ENCODE results near the gene ERMAP. TPM values are rescaled to one million over a fixed set of nuclear protein-coding genes. Genes with fewer than 3 reads are reported as not detected.

ERMAP gene, protein sequence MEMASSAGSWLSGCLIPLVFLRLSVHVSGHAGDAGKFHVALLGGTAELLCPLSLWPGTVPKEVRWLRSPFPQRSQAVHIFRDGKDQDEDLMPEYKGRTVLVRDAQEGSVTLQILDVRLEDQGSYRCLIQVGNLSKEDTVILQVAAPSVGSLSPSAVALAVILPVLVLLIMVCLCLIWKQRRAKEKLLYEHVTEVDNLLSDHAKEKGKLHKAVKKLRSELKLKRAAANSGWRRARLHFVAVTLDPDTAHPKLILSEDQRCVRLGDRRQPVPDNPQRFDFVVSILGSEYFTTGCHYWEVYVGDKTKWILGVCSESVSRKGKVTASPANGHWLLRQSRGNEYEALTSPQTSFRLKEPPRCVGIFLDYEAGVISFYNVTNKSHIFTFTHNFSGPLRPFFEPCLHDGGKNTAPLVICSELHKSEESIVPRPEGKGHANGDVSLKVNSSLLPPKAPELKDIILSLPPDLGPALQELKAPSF
- 3.3 and 5.9 TPM in 2 replicates for total RNA-seq (2014; rRNA removed; shearing (Covaris generic))
- polyA plus RNA-seq (2015; cell fraction: cytosol; rRNA removed) = 6.0 and 7.8 TPM in 2 replicates
- polyA plus RNA-seq (2015; cell fraction: nucleus; rRNA removed) = 12.4 and 13.5 TPM in 2 replicates

DNA sequence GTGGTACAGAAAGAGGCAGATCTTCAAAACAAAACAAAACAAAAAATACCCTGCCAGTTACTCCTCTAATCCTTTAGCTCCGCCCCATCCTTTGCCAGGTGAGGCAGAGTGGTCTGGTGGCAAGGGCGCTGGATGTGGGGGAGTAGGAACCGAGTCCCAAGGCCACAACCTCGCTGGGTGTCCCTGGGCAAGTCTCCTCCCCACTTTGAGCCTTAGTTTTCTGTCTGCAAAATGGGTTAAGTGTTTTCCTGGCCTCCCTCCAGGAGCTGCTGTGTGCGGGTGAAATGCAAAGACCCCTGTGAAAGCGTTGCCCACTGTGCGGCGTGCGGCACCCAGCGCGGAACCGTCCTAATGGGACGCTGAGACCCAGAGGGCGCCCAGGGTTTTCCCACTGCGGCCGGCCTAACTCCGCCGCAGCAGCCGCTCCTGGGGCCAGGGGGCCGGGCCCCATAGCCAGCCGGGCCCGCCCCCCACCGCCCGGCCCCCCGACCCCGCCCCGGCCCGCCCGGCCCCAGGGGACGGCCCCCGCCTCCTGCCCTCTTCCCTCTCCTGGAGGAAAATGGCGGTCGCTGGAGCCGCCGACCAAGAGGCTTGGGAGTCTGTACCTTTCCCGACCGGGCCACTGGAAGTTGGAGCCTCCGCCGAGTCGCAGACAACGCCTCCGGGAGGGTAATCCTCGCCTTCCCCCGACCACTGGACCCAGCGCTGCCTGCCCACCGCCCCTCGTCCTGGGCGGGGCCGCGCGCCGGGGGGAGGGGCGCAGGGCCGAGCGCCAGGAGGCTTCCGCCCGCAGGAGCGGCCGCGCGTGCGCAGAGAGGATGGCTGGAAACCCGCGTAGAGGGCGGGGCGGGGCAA lies at the start of gene ERMAP, which contains the start of gene SVBP:
Gene ERMAP, plus strand, starts transcription at position 538 of the 855 bp plus-strand sequence. CDS start 13,327 bp downstream, outside the sequence.
Gene SVBP, minus strand, starts transcription at position 813 of the 855 bp plus-strand sequence. CDS start 853 bp downstream, outside the sequence.
- peak; percentile 80 for DNase-seq (ENCODE audit: low read depth)

DNA sequence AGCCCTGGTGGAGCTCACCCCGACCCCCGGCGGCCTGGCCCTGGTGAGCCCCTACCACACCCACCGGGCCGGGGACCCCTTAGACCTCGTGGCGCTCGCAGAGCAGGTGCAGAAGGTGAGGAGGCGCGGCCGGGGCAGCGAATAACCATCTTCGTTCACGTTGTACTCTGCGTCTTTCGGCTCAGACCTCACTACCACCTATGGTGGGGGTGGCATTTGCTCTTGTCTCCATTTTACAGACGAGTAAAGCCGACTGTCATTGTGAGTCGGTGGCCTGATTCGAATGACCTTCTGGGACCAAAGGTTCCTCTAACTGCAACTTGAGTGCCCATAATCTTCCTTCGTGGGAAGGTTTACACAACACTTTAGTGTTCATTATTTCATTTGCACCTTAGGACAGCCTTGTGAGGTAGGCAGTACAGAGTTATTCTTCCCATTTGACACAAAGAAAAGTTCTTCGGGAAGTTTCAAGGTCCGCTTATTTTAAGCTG lies 49.4 kb upstream of the ERMAP start:
- no peak for DNase-seq (ENCODE audit: low read depth)

DNA sequence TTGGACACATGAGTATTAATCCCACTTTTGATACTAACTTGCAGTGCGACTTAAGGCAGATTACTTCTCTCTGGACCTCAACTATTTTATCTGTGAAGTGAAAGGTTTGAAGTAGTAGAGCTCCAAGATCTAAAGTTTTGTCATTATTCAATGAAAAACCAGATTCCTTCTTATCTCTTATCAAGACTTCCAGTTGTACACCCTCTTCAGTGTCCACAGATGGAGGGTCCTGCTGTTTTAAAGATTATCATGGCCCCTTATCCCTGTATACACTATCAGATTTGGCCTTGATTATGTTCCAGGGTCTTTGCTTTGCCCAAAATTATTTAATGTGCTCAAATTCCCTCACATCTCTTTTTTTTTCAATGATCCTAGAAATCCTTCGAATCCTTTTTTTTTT lies 48.8 kb upstream of the ERMAP start:
- DNase-seq (ENCODE audit: low read depth) = no peak

DNA sequence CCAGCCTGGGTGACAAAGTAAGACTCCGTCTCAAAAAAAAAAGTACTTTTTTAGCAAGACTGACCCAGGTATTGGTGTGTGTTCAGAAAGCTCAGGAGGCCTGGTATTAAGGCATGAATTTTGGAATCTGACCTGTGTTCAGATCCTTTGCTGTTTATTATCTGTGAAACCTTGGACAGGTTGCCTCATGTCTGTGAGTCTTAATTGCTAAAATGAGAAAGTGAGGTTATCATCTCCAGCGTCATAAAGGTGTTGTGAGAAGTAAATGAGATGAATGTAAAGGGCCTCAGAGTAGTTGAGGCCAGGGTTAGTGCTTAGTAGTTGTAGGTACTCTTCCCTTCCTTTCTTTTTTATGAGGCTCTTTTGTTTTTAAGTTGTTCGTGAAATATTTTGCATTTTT lies 47.1 kb upstream of the ERMAP start:
- DNase-seq (ENCODE audit: low read depth) = no peak

DNA sequence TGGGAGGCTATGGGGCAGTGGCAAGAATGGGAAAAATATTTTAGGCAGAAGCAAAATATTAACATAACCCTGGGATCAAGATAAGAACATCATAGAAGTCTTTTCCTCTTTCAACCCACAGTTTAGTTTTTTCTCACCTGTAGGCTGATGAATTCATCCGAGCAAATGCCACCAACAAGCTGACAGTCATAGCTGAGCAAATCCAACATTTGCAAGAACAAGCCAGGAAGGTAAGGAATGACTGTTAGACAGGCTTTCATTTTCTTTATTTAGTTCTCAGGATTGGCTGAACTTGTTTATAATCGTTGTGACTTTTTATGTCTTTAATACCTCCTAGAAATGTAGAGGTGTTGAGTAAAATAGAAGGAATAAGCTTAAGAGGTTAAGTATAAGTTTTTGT lies 43.5 kb upstream of the ERMAP start:
- DNase-seq (ENCODE audit: low read depth) = no peak

DNA sequence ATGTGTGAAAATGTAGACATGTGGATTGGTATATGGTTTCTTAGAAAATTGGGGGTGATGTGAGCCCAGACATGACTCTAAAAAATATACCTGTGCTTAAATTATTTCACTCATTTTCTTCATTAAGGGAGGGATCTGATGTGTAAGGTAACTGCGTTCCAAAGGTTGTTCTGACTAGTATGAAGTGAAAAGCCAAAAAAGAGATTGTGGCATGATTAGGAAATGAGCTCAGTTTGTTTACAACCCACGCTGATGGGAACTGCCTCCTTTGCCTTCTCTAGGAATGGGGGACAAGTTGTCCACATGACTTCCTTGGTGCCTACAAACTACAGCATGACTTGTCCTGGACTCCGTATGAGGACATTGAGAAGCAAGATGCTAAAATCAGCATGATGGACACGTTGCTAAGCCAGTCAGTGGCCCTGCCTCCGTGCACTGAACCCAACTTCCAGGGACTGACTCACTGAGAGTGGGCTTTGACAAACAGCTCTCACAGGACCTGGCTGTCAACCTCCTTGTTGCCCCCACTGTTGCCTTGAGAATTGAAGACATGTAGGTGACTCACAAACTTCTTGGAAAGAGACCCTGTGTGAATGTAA lies 41.9 kb upstream of the ERMAP start:
- DNase-seq (ENCODE audit: low read depth) = no peak

DNA sequence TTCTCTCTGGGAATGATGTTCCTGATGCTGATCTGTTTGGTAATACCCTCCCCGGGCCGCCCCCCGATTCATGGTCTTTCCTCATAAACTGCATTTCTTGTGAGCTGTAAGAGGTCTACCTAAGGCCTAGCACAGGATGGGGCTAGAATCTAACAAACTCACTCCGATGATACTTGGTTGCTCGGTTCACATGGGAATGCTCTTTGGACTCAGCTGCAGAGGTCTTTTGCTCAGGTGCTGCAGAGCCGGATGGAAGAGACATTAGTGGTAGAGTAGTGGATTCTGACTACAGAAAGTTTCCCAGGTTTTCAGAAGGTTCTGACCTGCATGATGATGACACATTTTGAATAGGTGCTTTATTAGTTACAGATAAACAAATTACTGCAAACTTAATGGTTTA lies 40.4 kb upstream of the ERMAP start:
- no peak for DNase-seq (ENCODE audit: low read depth)

DNA sequence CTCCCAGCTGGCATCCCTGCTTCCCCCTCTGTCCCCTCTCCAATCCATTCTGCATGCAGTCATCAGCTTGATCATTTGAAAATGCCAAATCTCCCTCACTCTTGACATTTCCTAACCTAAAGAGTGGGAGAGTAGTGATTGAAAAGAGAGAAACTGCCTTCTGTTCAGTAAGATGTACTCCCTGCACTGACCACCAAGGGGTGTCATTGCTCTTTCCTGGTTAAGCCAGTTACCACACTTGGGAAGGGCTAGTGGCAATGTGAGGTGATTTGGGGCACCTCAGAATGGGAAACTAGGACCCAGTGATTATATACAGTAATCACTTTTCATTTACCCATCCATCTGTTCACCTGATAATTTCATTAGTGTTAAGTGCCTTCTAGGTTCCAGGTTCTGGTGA lies 39.1 kb upstream of the ERMAP start:
- no peak for DNase-seq (ENCODE audit: low read depth)

DNA sequence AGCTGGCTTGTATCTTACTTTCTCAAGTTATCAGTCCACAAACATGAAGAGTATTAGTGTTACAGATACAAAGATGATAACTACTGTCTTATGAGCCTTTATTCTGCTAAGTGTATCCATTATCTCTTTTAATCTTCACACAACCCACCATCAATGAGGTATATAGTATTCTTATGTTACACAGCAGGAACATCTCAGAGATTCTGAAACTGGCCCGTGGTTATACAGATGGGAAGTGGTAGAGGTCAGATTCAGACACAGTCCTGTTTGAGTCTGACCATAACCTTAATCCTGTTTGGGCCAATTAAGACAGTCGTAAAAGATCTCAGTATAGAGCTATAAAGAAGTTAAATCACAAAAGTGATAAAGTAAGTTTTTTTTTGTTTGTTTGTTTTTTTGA lies 37.2 kb upstream of the ERMAP start:
- no peak for DNase-seq (ENCODE audit: low read depth)

DNA sequence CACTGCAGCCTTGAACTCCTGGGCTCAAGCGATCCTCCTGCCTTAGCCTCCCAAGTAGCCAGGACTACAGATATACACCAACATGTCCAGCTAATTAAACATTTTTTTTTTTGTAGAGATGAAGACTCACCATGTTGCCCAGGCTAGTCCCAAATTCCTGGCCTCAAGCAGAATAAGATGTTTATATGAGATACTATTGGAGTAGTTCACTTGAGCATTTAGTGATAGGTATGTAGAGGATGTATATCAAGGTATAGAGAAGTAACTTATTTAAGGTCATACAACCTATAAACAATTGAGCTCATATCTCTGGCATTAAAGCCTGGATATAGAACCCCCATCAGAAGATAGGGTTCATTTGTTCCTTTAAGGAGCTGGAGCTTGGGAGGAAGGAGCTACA lies 36.7 kb upstream of the ERMAP start:
- DNase-seq (ENCODE audit: low read depth) = no peak

DNA sequence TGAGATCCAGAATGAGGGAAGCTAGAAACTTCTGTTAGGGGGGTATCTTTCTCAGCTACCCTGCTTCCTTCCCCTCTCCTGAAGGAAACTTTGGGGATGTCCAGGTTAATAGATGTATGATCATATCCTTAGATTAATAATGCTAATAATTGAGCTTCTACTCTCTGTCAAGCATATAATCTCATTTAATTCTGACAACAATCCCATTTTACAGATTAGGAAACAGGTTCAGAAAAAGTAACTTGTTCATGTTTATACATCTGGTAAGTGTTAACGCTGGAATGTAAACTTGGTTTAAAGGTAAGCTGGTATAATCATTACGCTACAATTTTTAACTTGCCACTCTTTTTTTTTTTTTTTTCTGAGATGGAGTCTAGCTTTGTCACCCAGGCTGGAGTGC lies 33.8 kb upstream of the ERMAP start:
- no peak for DNase-seq (ENCODE audit: low read depth)

DNA sequence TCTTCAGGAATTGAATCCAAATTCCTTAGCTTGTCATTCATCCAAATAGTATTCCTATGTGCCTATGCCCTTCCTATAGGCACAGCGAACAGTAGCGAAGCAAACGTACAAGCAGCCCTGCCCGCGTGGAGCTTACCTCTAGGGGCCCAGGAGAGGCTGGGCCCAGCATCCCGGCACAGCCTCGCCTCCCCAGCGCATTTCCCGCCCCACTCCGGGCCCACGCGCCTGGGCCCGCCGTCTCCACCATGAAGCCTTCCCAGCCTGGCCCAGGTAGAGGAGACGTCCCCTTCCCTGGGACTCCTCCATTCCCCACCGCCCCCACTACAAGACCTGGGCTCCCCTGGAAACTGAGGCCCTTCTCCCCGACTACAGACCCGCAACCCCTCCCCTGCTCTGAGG lies 32.4 kb upstream of the ERMAP start:
- DNase-seq (ENCODE audit: low read depth) = no peak

DNA sequence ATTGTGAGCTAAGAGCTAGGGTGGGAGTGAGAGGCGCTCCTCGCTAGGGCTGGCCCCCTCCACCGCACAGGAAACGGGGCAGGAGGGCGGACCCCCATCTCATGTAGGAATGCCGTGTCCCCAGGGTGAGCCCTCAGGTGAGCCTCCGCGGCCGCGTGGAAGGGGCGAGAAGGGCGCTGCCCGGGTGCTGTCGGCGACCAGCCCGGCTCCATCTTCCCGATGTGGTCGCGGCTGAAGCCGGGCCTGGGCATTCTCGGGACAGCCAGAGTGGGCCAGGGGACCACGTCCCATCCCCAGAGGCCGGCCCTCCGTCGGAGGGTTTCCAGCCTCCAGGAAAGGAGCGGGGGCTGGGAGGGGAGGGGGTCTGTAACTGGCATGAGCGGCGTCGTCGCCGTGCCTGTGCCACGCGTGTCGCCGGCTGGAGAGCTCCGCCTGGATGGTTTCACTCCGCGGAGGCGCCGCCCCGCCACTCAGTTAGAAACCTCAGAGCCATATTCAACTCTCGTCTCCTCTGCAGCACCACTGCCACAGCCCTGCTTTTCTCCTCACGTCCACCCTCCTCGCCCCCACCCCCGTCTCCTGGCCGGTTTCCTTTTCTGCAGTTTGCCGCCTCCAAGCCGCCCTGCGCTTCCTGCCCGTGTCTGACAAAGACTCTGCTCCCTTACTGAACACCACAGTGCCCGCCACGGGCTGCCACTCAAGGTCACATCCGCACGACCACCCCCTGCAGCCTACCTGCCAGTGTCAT lies 31.8 kb upstream of the ERMAP start, which contains the start of gene TMEM269:
Gene TMEM269, plus strand, starts transcription at position 46 of the 748 bp plus-strand sequence. CDS start 4,903 bp downstream, outside the sequence.
- DNase-seq (ENCODE audit: low read depth) = no peak

DNA sequence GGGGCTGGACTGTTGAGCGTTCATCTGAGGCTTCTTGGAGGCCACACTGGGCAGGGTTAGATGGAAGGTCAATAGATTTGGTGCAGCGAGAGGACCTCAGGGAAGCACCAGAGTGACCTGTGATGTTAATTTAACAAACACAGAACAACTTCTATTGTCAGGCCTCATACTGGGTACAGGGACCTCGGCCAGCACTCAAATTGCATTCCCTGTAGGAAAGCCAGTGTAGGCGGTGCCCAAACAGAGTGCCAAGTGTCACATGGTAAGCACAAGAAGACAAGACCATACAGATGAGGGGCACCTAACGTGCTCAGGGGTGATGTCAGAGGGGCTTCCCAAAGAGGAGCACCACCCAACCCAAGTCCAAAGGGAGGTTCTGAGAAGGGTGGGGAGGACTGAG lies 30.8 kb upstream of the ERMAP start:
- DNase-seq (ENCODE audit: low read depth) = no peak

DNA sequence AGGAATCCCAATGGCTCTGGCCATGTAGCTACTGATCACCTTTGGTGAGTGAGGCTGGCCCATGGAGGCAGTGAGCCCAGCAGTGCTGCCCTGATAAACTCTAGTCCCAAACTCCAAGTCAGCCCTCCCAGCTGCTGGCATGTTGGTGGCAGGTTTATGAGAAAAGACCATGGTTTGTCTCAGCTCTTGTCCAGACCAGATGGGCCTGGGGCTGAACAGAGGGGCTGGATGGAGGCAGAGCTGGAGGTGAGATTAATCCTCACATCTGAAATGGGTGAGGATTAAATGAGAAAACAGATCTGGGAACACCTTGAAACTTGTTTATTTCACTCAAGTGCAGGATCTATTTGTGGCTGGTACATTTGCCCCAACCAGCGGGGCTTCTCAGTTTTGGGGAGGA lies 28.9 kb upstream of the ERMAP start:
- no peak for DNase-seq (ENCODE audit: low read depth)

DNA sequence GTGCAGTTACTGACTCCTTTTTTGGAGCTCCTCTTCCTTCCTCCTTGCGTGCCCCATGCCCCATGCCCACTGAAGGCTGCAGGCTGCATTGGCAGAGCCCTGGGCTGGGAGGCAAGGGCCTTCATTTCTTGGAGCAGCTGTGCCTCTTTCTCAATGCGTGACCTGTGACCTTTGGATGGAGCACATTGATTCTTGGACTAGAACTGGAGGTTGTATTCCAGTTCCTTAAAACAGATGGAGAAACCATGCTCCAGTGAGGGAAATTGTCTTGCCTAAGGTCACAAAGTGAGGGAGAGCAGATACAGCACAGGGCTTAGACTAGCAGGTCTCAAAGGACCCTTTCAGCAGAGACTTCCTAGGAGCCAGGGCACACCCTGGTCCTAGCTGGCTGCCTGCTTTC lies 23.1 kb upstream of the ERMAP start:
- DNase-seq (ENCODE audit: low read depth) = no peak

DNA sequence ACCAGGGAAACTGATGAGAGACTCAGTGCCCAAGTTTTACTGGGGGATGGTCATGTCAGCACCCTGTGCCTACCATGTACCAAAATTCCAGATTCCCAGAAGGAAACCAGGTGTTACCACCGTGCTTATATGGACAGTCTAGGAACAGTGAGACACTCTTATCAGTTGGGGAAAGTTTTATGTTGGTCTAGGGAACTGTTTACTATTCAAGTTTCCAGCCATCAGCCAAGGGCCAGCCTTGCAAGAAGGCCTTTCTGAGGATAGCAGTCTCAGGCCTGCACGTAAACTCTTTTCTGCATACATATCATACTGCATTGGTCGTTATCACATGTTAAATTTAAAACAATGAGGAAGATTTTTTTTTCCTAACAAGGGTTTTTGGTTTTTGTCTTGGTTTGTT lies 19.5 kb upstream of the ERMAP start:
- no peak for DNase-seq (ENCODE audit: low read depth)

DNA sequence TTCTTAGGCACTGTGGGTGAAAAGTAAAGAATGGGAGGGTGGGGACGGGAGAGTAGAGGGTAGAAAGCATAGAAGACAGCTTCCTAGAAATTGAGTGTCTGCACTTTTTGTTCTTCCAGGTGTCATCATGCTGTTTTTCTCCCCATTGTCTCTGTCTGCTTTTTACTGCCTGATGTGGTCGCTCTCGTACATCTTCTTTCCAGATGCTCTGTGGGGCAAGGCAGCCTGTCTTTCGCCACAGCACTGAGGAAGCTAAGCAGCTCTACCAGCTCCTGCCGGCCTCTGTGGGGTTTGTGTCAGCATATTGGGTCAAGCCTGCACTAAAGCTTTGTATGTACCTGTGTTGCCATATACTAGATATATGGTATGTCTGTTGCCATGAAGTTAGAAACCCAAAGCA lies 18.9 kb upstream of the ERMAP start:
- DNase-seq (ENCODE audit: low read depth) = no peak

DNA sequence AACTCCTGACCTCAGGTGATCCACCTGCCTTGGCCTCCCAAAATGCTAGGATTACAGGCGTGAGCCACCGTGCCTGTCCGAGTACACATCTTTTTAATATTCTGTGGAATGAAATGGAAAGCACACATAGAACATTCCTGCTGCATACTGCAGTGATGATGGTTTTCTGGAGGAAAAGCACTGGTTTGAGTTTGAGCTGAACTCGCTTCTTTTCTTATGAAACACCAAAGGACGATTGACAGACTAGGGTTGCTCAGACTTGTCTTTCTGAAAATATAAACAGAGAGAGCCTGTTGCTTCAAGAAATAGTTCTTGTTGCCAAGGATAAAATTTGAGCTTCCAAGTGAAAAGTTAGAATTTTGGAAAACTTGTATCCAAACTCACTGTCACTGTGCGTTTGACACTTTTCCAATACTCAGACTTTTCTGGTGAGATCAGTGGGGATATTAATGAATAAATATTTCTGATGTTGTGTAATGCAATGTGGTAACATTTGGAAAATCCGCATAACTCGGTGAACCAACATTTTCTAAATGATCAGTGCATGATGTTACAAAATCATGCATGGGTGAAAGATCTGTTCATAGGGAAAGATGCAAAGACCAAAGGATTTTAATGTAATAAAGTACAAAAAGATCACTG lies 15.0 kb upstream of the ERMAP start:
- no peak for DNase-seq (ENCODE audit: low read depth)

DNA sequence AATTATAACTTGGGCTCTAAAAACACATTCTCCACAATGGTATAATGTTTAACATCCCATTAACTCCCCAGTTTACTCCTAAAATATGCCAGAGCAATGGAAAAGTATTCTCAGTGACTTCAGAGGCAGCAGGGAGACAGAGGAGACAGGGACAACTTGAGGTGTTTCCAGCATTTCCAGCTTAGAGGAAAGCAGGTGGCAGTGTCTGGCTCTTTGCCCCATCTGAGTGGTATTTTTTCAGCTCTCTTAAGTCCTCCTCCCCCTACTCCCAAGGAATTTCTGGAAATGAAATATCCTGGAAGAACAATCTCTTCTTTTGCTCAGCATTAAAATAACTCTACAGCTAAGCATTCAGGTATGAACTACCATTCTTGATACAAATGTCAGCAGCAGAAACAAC lies 10.8 kb upstream of the ERMAP start:
- DNase-seq (ENCODE audit: low read depth) = no peak

Measured in HT1080 (cell line).